Hippocampal formation (tissue), 2 donors: ENCODE data around the gene TADA2A.
"Not testable (repeated sequence)": the region's sequence is repeated elsewhere in the genome, so short reads cannot be mapped to it uniquely, and the experiment has no call there.

ENCODE experiments used
- DNase-seq, 2 donors: peaks; one replicate each; lab custom pipeline; 2025; lab: John Stamatoyannopoulos, UW

The TADA2A gene

GRCh38 chr17:37400505-37400904 lies 6.2 kb upstream of the TADA2A start:
- DNase-seq: no peak

- DNase-seq: not testable (repeated sequence)
Observed at GRCh38 chr17:37405522-37405921, 1.2 kb upstream of the TADA2A start.

GRCh38 chr17:37405955-37406634 lies 591 bp upstream of the TADA2A start:
- no peak for DNase-seq

- not testable (repeated sequence) for DNase-seq
Observed at GRCh38 chr17:37408145-37408479, 1.4 kb downstream of the TADA2A start.

GRCh38 chr17:37410357-37410756 lies 3.7 kb downstream of the TADA2A start:
- DNase-seq: no peak

- no peak for DNase-seq
Observed at GRCh38 chr17:37413875-37414519, 7.3 kb downstream of the TADA2A start.

- DNase-seq: no peak
Observed at GRCh38 chr17:37417852-37418251, 11.2 kb downstream of the TADA2A start.

GRCh38 chr17:37422971-37423625 lies 16.4 kb downstream of the TADA2A start:
- DNase-seq: no peak

- DNase-seq: no peak
Observed at GRCh38 chr17:37425268-37425667, 18.6 kb downstream of the TADA2A start.

- no peak for DNase-seq
Observed at GRCh38 chr17:37429039-37429438, 22.4 kb downstream of the TADA2A start.

- no peak for DNase-seq
Observed at GRCh38 chr17:37429453-37429852, 22.8 kb downstream of the TADA2A start.

GRCh38 chr17:37430051-37430627 lies 23.5 kb downstream of the TADA2A start:
- no peak for DNase-seq

GRCh38 chr17:37432671-37433070 lies 26.0 kb downstream of the TADA2A start:
- no peak for DNase-seq

- no peak for DNase-seq
Observed at GRCh38 chr17:37438141-37438540, 31.5 kb downstream of the TADA2A start.

GRCh38 chr17:37440424-37440823 lies 33.7 kb downstream of the TADA2A start:
- DNase-seq: no peak

- not testable (repeated sequence) for DNase-seq
Observed at GRCh38 chr17:37441369-37442014, 34.8 kb downstream of the TADA2A start.

- DNase-seq: no peak
Observed at GRCh38 chr17:37446027-37446426, 39.3 kb downstream of the TADA2A start.

- no peak for DNase-seq
Observed at GRCh38 chr17:37447641-37448040, 41.0 kb downstream of the TADA2A start.

- DNase-seq: no peak
Observed at GRCh38 chr17:37450112-37450511, 43.4 kb downstream of the TADA2A start.

GRCh38 chr17:37457801-37458200 lies 51.1 kb downstream of the TADA2A start:
- DNase-seq: not testable (repeated sequence)

- no peak for DNase-seq
Observed at GRCh38 chr17:37458805-37459204, 52.1 kb downstream of the TADA2A start.

GRCh38 chr17:37461668-37462067 lies 55.0 kb downstream of the TADA2A start:
- no peak for DNase-seq
